ENCODE results near the gene MAGI2. TPM values are rescaled to one million over a fixed set of nuclear protein-coding genes. Genes with fewer than 3 reads are reported as not detected.

The MAGI2 gene
- total and polyA plus RNA-seq, 4 donors, result 0.37 to 4.1 (median 1.4) TPM

DNA sequence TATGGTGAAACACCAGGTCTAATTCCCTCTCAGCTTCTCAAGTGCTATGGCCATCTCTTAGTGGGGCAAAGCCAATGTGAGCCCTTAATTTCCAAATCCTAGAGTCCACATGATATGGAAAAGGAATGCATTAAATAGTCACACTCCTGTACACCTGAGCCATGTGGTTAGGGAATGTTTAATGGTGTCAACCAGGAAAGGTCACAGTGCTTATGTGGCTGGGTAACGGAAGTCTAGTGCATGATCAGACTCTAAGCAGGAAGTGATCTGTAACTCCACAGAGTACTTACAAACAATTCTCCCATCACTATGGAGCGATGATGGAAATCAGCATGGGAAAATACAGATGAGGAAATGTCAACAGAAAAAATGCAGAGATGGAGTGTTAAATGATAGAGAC is 148.8 kb downstream of the MAGI2 start:
- no peaks in the 10 kb centered on the region for H3K27me3 ChIP-seq (ENCODE audit: control insufficient read depth in 4 of 4, insufficient read depth in 4 of 4, low read length in 3 of 4)
- no peaks in the 10 kb centered on the region for H3K36me3 ChIP-seq (ENCODE audit: control insufficient read depth in 4 of 4, insufficient read depth in 3 of 4, low read depth in 1 of 4, low read length in 3 of 4)
- TF ChIP-seq TAF1 (conservative IDR thresholded peaks at IDR 0.05), result no peak
- TF ChIP-seq, protein P1, sequence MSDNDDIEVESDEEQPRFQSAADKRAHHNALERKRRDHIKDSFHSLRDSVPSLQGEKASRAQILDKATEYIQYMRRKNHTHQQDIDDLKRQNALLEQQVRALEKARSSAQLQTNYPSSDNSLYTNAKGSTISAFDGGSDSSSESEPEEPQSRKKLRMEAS (IDR thresholded peaks at IDR 0.05), result no peak
- TF ChIP-seq FOXA2 (IDR thresholded peaks at IDR 0.05), result no peak
- no peak for TF ChIP-seq RAD21 (IDR thresholded peaks at IDR 0.05)
- no peak for TF ChIP-seq FOXA1 (IDR thresholded peaks at IDR 0.05)
- no peak for TF ChIP-seq EGR1 (IDR thresholded peaks at IDR 0.05; ENCODE audit: low read depth in 2 of 2)
- TF ChIP-seq GABPA (IDR thresholded peaks at IDR 0.05 in 1 of 2, conservative IDR thresholded peaks at IDR 0.05 in 1 of 2), result no peak
- TF ChIP-seq RXRA (IDR thresholded peaks at IDR 0.05), result no peak
- no peak for TF ChIP-seq JUND (IDR thresholded peaks at IDR 0.05)
- no peak for TF ChIP-seq HNF4A (conservative IDR thresholded peaks at IDR 0.05)
- no peak for TF ChIP-seq NR2F2 (IDR thresholded peaks at IDR 0.05)
- TF ChIP-seq, protein P2, sequence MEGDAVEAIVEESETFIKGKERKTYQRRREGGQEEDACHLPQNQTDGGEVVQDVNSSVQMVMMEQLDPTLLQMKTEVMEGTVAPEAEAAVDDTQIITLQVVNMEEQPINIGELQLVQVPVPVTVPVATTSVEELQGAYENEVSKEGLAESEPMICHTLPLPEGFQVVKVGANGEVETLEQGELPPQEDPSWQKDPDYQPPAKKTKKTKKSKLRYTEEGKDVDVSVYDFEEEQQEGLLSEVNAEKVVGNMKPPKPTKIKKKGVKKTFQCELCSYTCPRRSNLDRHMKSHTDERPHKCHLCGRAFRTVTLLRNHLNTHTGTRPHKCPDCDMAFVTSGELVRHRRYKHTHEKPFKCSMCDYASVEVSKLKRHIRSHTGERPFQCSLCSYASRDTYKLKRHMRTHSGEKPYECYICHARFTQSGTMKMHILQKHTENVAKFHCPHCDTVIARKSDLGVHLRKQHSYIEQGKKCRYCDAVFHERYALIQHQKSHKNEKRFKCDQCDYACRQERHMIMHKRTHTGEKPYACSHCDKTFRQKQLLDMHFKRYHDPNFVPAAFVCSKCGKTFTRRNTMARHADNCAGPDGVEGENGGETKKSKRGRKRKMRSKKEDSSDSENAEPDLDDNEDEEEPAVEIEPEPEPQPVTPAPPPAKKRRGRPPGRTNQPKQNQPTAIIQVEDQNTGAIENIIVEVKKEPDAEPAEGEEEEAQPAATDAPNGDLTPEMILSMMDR (IDR thresholded peaks at IDR 0.05; ENCODE audit: low read depth, low read length, missing input control), result no peak
- TF ChIP-seq SP1 (IDR thresholded peaks at IDR 0.05), result no peak
- TF ChIP-seq, protein P3, sequence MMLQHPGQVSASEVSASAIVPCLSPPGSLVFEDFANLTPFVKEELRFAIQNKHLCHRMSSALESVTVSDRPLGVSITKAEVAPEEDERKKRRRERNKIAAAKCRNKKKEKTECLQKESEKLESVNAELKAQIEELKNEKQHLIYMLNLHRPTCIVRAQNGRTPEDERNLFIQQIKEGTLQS (IDR thresholded peaks at IDR 0.05), result no peak
- TF ChIP-seq HNF4G (IDR thresholded peaks at IDR 0.05), result no peak
- H3K27ac ChIP-seq (ENCODE audit: low read depth in 1 of 2, low read length in 2 of 2), result no peak overlapping the region
- H3K4me1 ChIP-seq (ENCODE audit: control insufficient read depth in 4 of 4, insufficient read depth in 4 of 4, low read length in 3 of 4), result peaks cover 0 to 19% (median 4%) of the 10 kb centered on the region in 4 donors
- no peak overlapping the region for H3K4me3 ChIP-seq (ENCODE audit: low read depth in 1 of 3, low read length in 3 of 3)
- 91% methylated on average over 2 of the region's 2 CpGs for WGBS
- no peak overlapping the region for H3K9ac ChIP-seq (ENCODE audit: low read depth in 1 of 2, low read length in 2 of 2)
- no peaks in the 10 kb centered on the region for H3K9me3 ChIP-seq (ENCODE audit: control insufficient read depth in 4 of 4, low read length in 3 of 4)
- DNase-seq (ENCODE audit: low spot score), result no peak

DNA sequence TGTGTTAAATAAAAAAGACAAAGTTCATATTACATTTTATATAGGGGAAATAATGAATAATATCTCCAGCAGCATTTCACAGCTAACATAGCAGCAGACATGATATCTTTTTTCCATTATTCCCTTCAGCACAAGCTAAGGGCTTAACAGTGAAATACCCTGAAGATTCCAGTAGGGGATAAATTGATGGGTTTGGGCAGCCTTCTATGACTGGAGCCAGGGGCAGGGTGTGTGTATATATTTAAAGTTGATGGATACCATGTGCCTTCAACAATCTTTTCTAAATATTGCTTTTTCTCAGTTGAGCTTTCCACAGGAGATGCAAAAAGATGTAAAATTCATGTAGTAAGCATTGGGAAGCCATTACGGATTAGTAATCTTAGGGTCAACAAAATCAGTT is 151.2 kb downstream of the MAGI2 start:
- Histone ChIP-seq H3K9me3 (ENCODE audit: control insufficient read depth in 4 of 4, low read length in 3 of 4) (no peaks in the 10 kb centered on the region), H3K27me3 (ENCODE audit: control insufficient read depth in 4 of 4, insufficient read depth in 4 of 4, low read length in 3 of 4) (no peaks in the 10 kb centered on the region), H3K4me1 (ENCODE audit: control insufficient read depth in 4 of 4, insufficient read depth in 4 of 4, low read length in 3 of 4) (peaks cover 0 to 10% (median 2%) of the 10 kb centered on the region in 4 donors), H3K27ac (ENCODE audit: low read depth in 1 of 2, low read length in 2 of 2) (no peak overlapping the region), H3K4me3 (ENCODE audit: low read depth in 1 of 3, low read length in 3 of 3) (no peak overlapping the region), H3K36me3 (ENCODE audit: control insufficient read depth in 4 of 4, insufficient read depth in 3 of 4, low read depth in 1 of 4, low read length in 3 of 4) (no peaks in the 10 kb centered on the region), H3K9ac (ENCODE audit: low read depth in 1 of 2, low read length in 2 of 2) (no peak overlapping the region)
- WGBS, result 96% methylated on average over 1 of the region's 1 CpG
- no peak for TF ChIP-seq TAF1 (conservative IDR thresholded peaks at IDR 0.05)
- no peak for TF ChIP-seq EGR1 (IDR thresholded peaks at IDR 0.05; ENCODE audit: low read depth in 2 of 2)
- TF ChIP-seq FOXA1 (IDR thresholded peaks at IDR 0.05), result no peak
- TF ChIP-seq YY1 (IDR thresholded peaks at IDR 0.05), result no peak
- TF ChIP-seq GABPA (IDR thresholded peaks at IDR 0.05 in 1 of 2, conservative IDR thresholded peaks at IDR 0.05 in 1 of 2), result no peak
- TF ChIP-seq, protein P4, sequence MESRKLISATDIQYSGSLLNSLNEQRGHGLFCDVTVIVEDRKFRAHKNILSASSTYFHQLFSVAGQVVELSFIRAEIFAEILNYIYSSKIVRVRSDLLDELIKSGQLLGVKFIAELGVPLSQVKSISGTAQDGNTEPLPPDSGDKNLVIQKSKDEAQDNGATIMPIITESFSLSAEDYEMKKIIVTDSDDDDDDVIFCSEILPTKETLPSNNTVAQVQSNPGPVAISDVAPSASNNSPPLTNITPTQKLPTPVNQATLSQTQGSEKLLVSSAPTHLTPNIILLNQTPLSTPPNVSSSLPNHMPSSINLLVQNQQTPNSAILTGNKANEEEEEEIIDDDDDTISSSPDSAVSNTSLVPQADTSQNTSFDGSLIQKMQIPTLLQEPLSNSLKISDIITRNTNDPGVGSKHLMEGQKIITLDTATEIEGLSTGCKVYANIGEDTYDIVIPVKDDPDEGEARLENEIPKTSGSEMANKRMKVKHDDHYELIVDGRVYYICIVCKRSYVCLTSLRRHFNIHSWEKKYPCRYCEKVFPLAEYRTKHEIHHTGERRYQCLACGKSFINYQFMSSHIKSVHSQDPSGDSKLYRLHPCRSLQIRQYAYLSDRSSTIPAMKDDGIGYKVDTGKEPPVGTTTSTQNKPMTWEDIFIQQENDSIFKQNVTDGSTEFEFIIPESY (IDR thresholded peaks at IDR 0.05), result no peak
- no peak for DNase-seq (ENCODE audit: low spot score)

Measured in liver (tissue), 9 donors.